Liver (tissue), 3 donors: Measurements from ENCODE around the gene COL4A1.

Source experiments
- CTCF ChIP-seq: fragments of 150-350 bp; IDR thresholded peaks from 2 replicates; pipeline ENCODE4 v1.5.1; 2017; ENCODE audit warnings: improper control_type of control experiment, low read depth, low read length; ENCODE audit not compliant: missing input control
- GABPA ChIP-seq, 2 donors: IDR thresholded peaks in 1 of 2; conservative IDR thresholded peaks in 1 of 2; 2 replicates each; pipeline ENCODE4 v1.6.1; 2016; ENCODE audit warnings: antibody characterized with exemption in 2 of 2, mild to moderate bottlenecking in 1 of 2, moderate library complexity in 1 of 2
- JUND ChIP-seq, 2 donors: IDR thresholded peaks; 2 replicates each; pipeline ENCODE4 v1.6.1; 2016; ENCODE audit warnings: antibody characterized with exemption in 2 of 2
- MAX ChIP-seq: IDR thresholded peaks from 2 replicates; pipeline ENCODE4 v1.6.1; 2016; ENCODE audit warnings: antibody characterized with exemption
- RAD21 ChIP-seq, 2 donors: IDR thresholded peaks; 2 replicates each; pipeline ENCODE4 v1.6.1; 2016; ENCODE audit warnings: antibody characterized with exemption in 2 of 2, mild to moderate bottlenecking in 2 of 2
- REST ChIP-seq: IDR thresholded peaks from 2 replicates; pipeline ENCODE4 v1.6.1; 2016; ENCODE audit warnings: antibody characterized with exemption, mild to moderate bottlenecking
- SP1 ChIP-seq: IDR thresholded peaks from 2 replicates; pipeline ENCODE4 v1.6.1; 2018; ENCODE audit warnings: antibody characterized with exemption, mild to moderate bottlenecking
- TAF1 ChIP-seq: conservative IDR thresholded peaks from 2 replicates; pipeline ENCODE4 v1.6.1; 2016; ENCODE audit warnings: antibody characterized with exemption, mild to moderate bottlenecking
- YY1 ChIP-seq: IDR thresholded peaks from 2 replicates; pipeline ENCODE4 v1.6.1; 2016; ENCODE audit warnings: antibody characterized with exemption, mild to moderate bottlenecking
- donor health status: healthy.
- donor health status: healthy.

- no peak for TF ChIP-seq CTCF
- TF ChIP-seq GABPA (IDR thresholded peaks at IDR 0.05 in 1 of 2, conservative IDR thresholded peaks at IDR 0.05 in 1 of 2): no peak
- no peak for TF ChIP-seq TAF1
- TF ChIP-seq RAD21 (IDR thresholded peaks at IDR 0.05): no peak
- no peak for TF ChIP-seq YY1
- no peak for TF ChIP-seq JUND (IDR thresholded peaks at IDR 0.05)
- TF ChIP-seq SP1: no peak
- TF ChIP-seq REST: no peak
- TF ChIP-seq MAX: no peak
Measured at GRCh38 chr13:110310541-110311442, 3.8 kb upstream of the COL4A1 start.
